PC-9 (cell line): ENCODE measurements around the gene ADARB2. TPM values are rescaled to one million over a fixed set of nuclear protein-coding genes. Genes with fewer than 3 reads are reported as not detected.

Experiments
- BruUV-seq: library from RNA; stranded (reverse); fragments of 400-500 nt; replicated peaks from 2 replicates; lab custom pipeline; 2021; lab: Mats Ljungman, UMichigan
- CTCF ChIA-PET: fragments of 300-600 bp; sonication (Branson Sonifier 250); formaldehyde crosslinking; loops from one replicate; lab custom pipeline; 2022; ENCODE audit warnings: antibody characterized with exemption; lab: Charles Lee
- POLR2A ChIA-PET: fragments of 300-600 bp; sonication (Branson Sonifier 250); formaldehyde crosslinking; loops from one replicate; lab custom pipeline; 2022; ENCODE audit warnings: antibody characterized with exemption; ENCODE audit not compliant: unreplicated experiment; lab: Charles Lee
- DNase-seq, 2 experiments: peaks; one replicate each; pipeline versions ENCODE4 v3.0.0 to v3.0.0-alpha.2; 2015 to 2022; ENCODE audit warnings: mixed read lengths in 1 of 2
- H2AFZ ChIP-seq: fragments of 200-600 bp; sonication (generic); 2 replicates; pipeline ENCODE4 v1.8.1; 2017; ENCODE audit warnings: antibody characterized with exemption
- H3F3A ChIP-seq: fragments of 200-600 bp; sonication (generic); 2 replicates; pipeline ENCODE4 v1.8.1; 2017; ENCODE audit warnings: antibody characterized with exemption, mild to moderate bottlenecking, low read depth; ENCODE audit not compliant: insufficient read depth
- H3K27ac ChIP-seq: fragments of 200-600 bp; sonication (generic); 2 replicates; pipeline ENCODE4 v1.6.1; 2016; ENCODE audit warnings: mixed run types
- H3K27me3 ChIP-seq: fragments of 200-600 bp; sonication (generic); 2 replicates; pipeline ENCODE4 v1.6.1; 2016; ENCODE audit warnings: low read depth, mixed run types; ENCODE audit not compliant: insufficient read depth
- H3K36me3 ChIP-seq: fragments of 200-600 bp; sonication (generic); 2 replicates; pipeline ENCODE4 v1.6.1; 2016; ENCODE audit warnings: low read depth, mixed run types
- H3K4me1 ChIP-seq: fragments of 200-600 bp; sonication (generic); replicated peaks from 2 replicates; pipeline ENCODE4 v1.6.1; 2016; ENCODE audit warnings: mixed run types; ENCODE audit not compliant: insufficient read depth
- H3K4me2 ChIP-seq: fragments of 200-600 bp; sonication (generic); 2 replicates; pipeline ENCODE4 v1.6.1; 2017; ENCODE audit warnings: mixed run types
- H3K4me3 ChIP-seq: fragments of 200-600 bp; sonication (generic); 2 replicates; pipeline ENCODE4 v1.6.1; 2016; ENCODE audit warnings: mixed run types
- H3K79me2 ChIP-seq: fragments of 200-600 bp; sonication (generic); 2 replicates; pipeline ENCODE4 v1.6.1; 2017; ENCODE audit warnings: low read depth, mixed run types
- H3K9me2 ChIP-seq: fragments of 200-600 bp; sonication (generic); 2 replicates; pipeline ENCODE4 v1.8.1; 2017; ENCODE audit warnings: mild to moderate bottlenecking; ENCODE audit not compliant: insufficient read depth
- H3K9me3 ChIP-seq: fragments of 200-600 bp; sonication (generic); 2 replicates; pipeline ENCODE4 v1.8.1; 2016; ENCODE audit warnings: low read depth; ENCODE audit not compliant: insufficient read depth
- H4K20me1 ChIP-seq: fragments of 200-600 bp; sonication (generic); 2 replicates; pipeline ENCODE4 v1.8.1; 2017; ENCODE audit not compliant: insufficient read depth
- CTCF ChIP-seq: fragments of 200-600 bp; sonication (generic); conservative IDR thresholded peaks from 2 replicates; pipeline ENCODE4 v1.6.1; 2017; ENCODE audit warnings: mixed run types, antibody characterized with exemption, mild to moderate bottlenecking, moderate library complexity
- EZH2 ChIP-seq: fragments of 200-600 bp; sonication (generic); IDR thresholded peaks from 2 replicates; pipeline ENCODE4 v1.8.0; 2017; ENCODE audit warnings: antibody characterized with exemption, low read depth
- intact Hi-C: fragments of 100-400 bp; cut with micrococcal nuclease; formaldehyde crosslinking; loops from one replicate; pipeline ENCODE4 v1.10.0; 2022; ENCODE audit not compliant: unreplicated experiment
- total RNA-seq: library from RNA; stranded (reverse); gene quantifications from 2 replicates; pipeline ENCODE4 v1.2.3, GENCODE V29; 2021

The ADARB2 gene
- total RNA-seq, 1 experiment from 2014 or later = not detected

- intact Hi-C loops = no loop called here
- Histone ChIP-seq H3K4me1 (no peaks in the 10 kb centered on the region), H3K9me3 (no peaks in the 10 kb centered on the region), H3K4me3 (no peak overlapping the region), H4K20me1 (no peaks in the 10 kb centered on the region), H3K9me2 (no peaks in the 10 kb centered on the region), H2AFZ (no peak overlapping the region), H3F3A (no peaks in the 10 kb centered on the region), H3K79me2 (no peaks in the 10 kb centered on the region), H3K36me3 (no peaks in the 10 kb centered on the region), H3K27ac (no peak overlapping the region), H3K4me2 (no peak overlapping the region), H3K27me3 (peaks cover 82% of the 10 kb centered on the region)
- TF ChIP-seq CTCF = no peak
- TF ChIP-seq EZH2 = no peak
- no TSS peak for BruUV-seq
- POLR2A ChIA-PET = no interaction called here
- DNase-seq = no peak
- CTCF ChIA-PET = no interaction called here
Observed at GRCh38 chr10:1204434-1205326, 532.6 kb downstream of the ADARB2 start.

- H3K9me2 ChIP-seq = no peaks in the 10 kb centered on the region
- no peak overlapping the region for H3K27ac ChIP-seq
- H3K27me3 ChIP-seq = peaks cover 86% of the 10 kb centered on the region
- no peaks in the 10 kb centered on the region for H3K4me1 ChIP-seq
- H3K4me2 ChIP-seq = no peak overlapping the region
- H3K4me3 ChIP-seq = no peak overlapping the region
- no peaks in the 10 kb centered on the region for H3K36me3 ChIP-seq
- TF ChIP-seq EZH2 = no peak
- no peak for TF ChIP-seq CTCF
- ChIA-PET CTCF (no interaction called here), POLR2A (no interaction called here)
- BruUV-seq = no TSS peak
- H3K9me3 ChIP-seq = no peaks in the 10 kb centered on the region
- intact Hi-C loops = no loop called here
- H3K79me2 ChIP-seq = no peaks in the 10 kb centered on the region
- H2AFZ ChIP-seq = no peak overlapping the region
- H3F3A ChIP-seq = no peaks in the 10 kb centered on the region
- H4K20me1 ChIP-seq = no peaks in the 10 kb centered on the region
- no peak for DNase-seq
Observed at GRCh38 chr10:1203704-1204103, 533.6 kb downstream of the ADARB2 start.

DNA sequence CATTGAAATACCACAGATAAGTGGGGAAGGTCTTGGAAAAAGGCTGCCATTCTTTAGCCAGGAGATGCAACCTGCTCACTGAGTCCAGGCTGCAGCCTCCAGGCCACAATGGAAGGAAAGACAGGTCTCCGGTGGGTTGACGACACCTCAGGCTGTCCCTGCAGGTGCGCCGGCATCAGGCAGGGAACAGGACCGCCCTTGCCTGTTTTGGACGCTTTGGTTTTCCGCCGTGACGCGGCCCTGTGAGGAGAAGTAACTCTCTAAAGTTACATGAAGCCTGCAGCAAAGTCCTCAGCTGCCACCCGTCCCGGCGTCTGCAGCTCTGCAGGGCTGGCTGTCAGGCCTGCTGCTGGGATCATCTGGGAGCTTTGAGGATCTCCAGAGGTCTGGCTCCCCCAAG lies 534.1 kb downstream of the ADARB2 start:
- Histone ChIP-seq H2AFZ (no peak overlapping the region), H3K27ac (no peak overlapping the region), H3K36me3 (no peaks in the 10 kb centered on the region), H4K20me1 (no peaks in the 10 kb centered on the region), H3K79me2 (no peaks in the 10 kb centered on the region), H3K4me2 (no peak overlapping the region), H3K27me3 (peaks cover 86% of the 10 kb centered on the region), H3F3A (no peaks in the 10 kb centered on the region), H3K4me1 (no peaks in the 10 kb centered on the region), H3K4me3 (no peak overlapping the region), H3K9me3 (no peaks in the 10 kb centered on the region), H3K9me2 (no peaks in the 10 kb centered on the region)
- BruUV-seq = no TSS peak
- POLR2A ChIA-PET = no interaction called here
- DNase-seq = no peak
- intact Hi-C loops = no loop called here
- TF ChIP-seq CTCF (no peak), EZH2 (no peak)
- CTCF ChIA-PET = no interaction called here
